HG03045 (cell line): ENCODE results near the gene PLEKHG5.

Experiments used
- ATAC-seq: cut with Tn5 transposase; IDR thresholded peaks from one replicate; pipeline ENCODE4 v1.9.1; 2021; ENCODE audit warnings: mild to moderate bottlenecking, moderate library complexity; ENCODE audit not compliant: unreplicated experiment

Gene PLEKHG5

GRCh38 chr1:6511056-6511455, 19.6 kb upstream of the PLEKHG5 start:
- ATAC-seq = no peak

- ATAC-seq = no peak
Observed at GRCh38 chr1:6510493-6510892, 19.0 kb upstream of the PLEKHG5 start.

GRCh38 chr1:6509919-6510291, 18.4 kb upstream of the PLEKHG5 start:
- no peak for ATAC-seq

- ATAC-seq = no peak
Observed at GRCh38 chr1:6509220-6509918, 17.9 kb upstream of the PLEKHG5 start.

- ATAC-seq = no peak
Observed at GRCh38 chr1:6508816-6509189, 17.3 kb upstream of the PLEKHG5 start.

GRCh38 chr1:6508154-6508815, 16.8 kb upstream of the PLEKHG5 start:
- no peak for ATAC-seq

- no peak for ATAC-seq
Observed at GRCh38 chr1:6507461-6507911, 16.0 kb upstream of the PLEKHG5 start.

GRCh38 chr1:6507037-6507428, 15.6 kb upstream of the PLEKHG5 start:
- ATAC-seq = no peak

- no peak for ATAC-seq
Observed at GRCh38 chr1:6506210-6507036, 15.0 kb upstream of the PLEKHG5 start.

GRCh38 chr1:6505367-6506209, 14.1 kb upstream of the PLEKHG5 start:
- no peak for ATAC-seq

GRCh38 chr1:6504887-6505286, 13.4 kb upstream of the PLEKHG5 start:
- ATAC-seq = no peak

- no peak for ATAC-seq
Observed at GRCh38 chr1:6503884-6504602, 12.6 kb upstream of the PLEKHG5 start.

GRCh38 chr1:6502000-6502891, 10.8 kb upstream of the PLEKHG5 start:
- no peak for ATAC-seq

- ATAC-seq = no peak
Observed at GRCh38 chr1:6501279-6501813, 9.9 kb upstream of the PLEKHG5 start.

GRCh38 chr1:6500544-6501278, 9.2 kb upstream of the PLEKHG5 start:
- no peak for ATAC-seq

- no peak for ATAC-seq
Observed at GRCh38 chr1:6499296-6499695, 7.8 kb upstream of the PLEKHG5 start.

- no peak for ATAC-seq
Observed at GRCh38 chr1:6498576-6499111, 7.2 kb upstream of the PLEKHG5 start.
